Fibroblast of villous mesenchyme (primary cell): ENCODE results near the gene RPS6KA2. TPM values are rescaled to one million over a fixed set of nuclear protein-coding genes. Genes with fewer than 3 reads are reported as not detected.

ENCODE experiments used
- DNase-seq: peaks from one replicate; pipeline ENCODE4 v3.0.0-alpha.2; 2010; ENCODE audit warnings: low read depth
- H3K4me3 ChIP-seq: 2 replicates; pipeline ENCODE4 v1.5.1; 2011; ENCODE audit warnings: low read depth, mild to moderate bottlenecking, low read length
- CTCF ChIP-seq: IDR thresholded peaks from 2 replicates; pipeline ENCODE4 v1.5.1; 2012; ENCODE audit warnings: low read depth, mild to moderate bottlenecking, low read length; ENCODE audit not compliant: insufficient read depth
- total RNA-seq: library from RNA; depleted of rRNA; stranded (reverse); fragments of >200 nt; gene quantifications from 2 replicates; pipeline ENCODE4 v1.2.3, GENCODE V29; 2012

Gene RPS6KA2
- total RNA-seq, 1 donor = 15.5 TPM

GRCh38 chr6:166483573-166484250 lies 143.3 kb downstream of the RPS6KA2 start:
- no peak for DNase-seq
- no peak overlapping the region for H3K4me3 ChIP-seq
- TF ChIP-seq CTCF = no peak

GRCh38 chr6:166483026-166483425 lies 144.0 kb downstream of the RPS6KA2 start:
- DNase-seq = no peak
- no peak overlapping the region for H3K4me3 ChIP-seq
- TF ChIP-seq CTCF = no peak

DNA sequence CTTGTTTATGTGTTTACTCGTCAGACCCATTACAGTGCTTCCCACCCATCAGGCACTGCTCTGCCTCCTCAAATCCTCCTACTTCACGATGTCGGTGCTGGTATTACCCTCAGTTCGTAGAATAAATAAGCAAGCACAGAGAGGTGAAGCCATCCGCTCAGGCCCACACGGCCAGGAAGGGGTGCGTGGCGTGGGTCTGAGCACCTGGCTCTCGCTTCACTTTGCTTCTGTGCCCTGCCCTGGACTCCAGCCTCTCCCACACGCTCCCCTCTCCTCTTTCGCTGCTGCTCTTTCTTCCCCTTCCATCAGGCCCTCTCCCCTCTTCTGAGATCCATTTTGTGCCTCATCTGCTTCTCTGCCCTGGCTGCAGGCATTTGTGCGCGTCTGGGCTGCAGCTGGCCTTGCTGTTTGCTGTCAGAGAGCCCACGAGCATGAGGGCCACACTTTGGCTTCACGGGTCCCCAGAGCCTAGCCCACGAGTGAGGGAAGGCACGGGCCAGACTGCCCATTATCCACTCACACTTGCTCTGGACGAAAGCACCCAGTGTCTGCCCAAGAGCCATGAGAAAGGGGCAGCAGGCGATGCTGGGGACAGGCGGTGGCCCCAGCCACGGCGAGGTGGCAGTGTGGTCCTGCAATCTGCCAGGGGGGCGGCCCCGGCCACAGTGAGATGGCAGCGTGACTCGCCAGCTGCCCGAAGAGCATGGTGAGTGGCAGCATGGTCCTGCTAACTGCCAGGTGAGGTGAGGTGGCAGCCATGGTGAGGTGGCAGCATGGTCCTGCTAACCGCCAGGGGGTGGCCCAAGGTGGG lies 148.1 kb downstream of the RPS6KA2 start:
- TF ChIP-seq CTCF = no peak
- H3K4me3 ChIP-seq = no peak overlapping the region
- DNase-seq = no peak

DNA sequence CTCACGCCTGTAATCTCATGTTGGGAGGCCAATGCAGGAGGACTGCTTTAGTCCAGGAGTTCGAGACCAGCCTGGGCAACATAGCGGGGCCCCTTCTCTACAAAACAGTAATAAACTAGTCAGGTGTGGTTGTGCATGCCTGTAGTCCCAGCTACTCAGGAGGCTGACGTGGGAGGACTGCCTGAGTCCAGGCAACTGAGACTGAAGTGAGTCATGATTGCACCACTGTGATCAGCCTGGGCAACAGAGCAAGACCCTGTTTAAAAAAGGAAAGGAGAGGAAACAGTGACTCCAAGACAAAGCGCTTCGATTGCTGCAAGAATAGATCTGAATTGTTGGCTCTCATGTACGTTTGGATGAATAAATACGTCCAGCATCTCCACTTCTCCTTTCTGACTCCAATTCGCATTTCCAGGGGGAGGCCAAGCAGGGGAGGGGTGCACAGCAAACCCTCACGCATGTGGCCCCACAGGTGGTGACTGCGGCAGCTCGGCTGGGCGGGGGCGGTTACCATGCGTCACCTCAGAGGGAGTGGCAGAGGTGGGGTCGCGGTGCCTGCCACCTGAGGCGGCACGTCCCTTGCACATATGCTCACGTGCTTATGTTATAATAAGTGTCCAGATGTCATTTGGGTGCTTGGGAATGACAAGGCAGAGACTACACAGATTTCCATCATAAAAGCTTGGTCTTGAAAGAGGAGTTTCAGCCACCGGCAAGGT lies 149.2 kb downstream of the RPS6KA2 start:
- DNase-seq = no peak
- no peak for TF ChIP-seq CTCF
- no peak overlapping the region for H3K4me3 ChIP-seq

GRCh38 chr6:166476634-166477215 lies 150.3 kb downstream of the RPS6KA2 start:
- TF ChIP-seq CTCF = no peak
- DNase-seq = no peak
- no peak overlapping the region for H3K4me3 ChIP-seq

DNA sequence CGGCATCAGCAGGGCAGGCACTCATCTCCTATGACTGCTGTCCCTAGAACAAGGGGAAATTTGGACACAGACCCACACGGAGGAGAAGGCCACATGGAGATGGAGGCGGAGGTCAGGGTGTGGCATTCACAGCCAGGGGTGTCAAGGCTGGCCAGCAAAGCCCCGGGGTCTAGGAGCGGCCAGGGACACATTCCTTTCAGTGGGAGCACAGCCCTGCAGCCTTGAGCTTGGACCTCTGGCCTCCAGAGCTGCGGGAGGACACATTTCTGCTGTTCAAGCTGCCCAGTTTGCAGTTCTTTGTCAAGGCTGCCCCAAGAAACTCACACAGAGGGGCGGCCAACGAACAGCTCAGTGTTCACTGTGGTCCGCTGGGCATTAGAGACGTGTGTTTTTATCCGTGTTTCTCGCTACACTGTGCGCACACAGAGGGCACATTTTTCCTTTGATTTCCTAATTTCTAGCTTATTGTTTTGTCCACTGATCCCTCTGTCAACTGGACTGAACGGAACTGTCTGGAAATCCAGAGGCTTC lies 150.9 kb downstream of the RPS6KA2 start:
- no peak overlapping the region for H3K4me3 ChIP-seq
- DNase-seq = no peak
- no peak for TF ChIP-seq CTCF
